LNCAP (cell line): Measurements from ENCODE around the gene LRRC42.

Experiments
- CTCF ChIP-seq: fragments of 450-650 bp; IDR thresholded peaks from 2 replicates; pipeline ENCODE4 v1.5.1; 2017; ENCODE audit warnings: mild to moderate bottlenecking

The LRRC42 gene

GRCh38 chr1:53949023-53949990 lies 3.2 kb downstream of the LRRC42 start:
- peak; percentile 58 for TF ChIP-seq CTCF

- TF ChIP-seq CTCF, result no peak
Measured at GRCh38 chr1:53951697-53952096, 5.5 kb downstream of the LRRC42 start.

GRCh38 chr1:53954128-53954527 lies 8.0 kb downstream of the LRRC42 start:
- no peak for TF ChIP-seq CTCF

- TF ChIP-seq CTCF, result no peak
Measured at GRCh38 chr1:53956308-53957168, 10.4 kb downstream of the LRRC42 start.

GRCh38 chr1:53957194-53957818 lies 11.2 kb downstream of the LRRC42 start:
- TF ChIP-seq CTCF, result no peak

- peak; percentile 75 for TF ChIP-seq CTCF
Measured at GRCh38 chr1:53959664-53960250, 13.6 kb downstream of the LRRC42 start.

GRCh38 chr1:53962395-53962794 lies 16.2 kb downstream of the LRRC42 start:
- TF ChIP-seq CTCF, result no peak
